Urothelium cell line (cell line): Measurements from ENCODE around the gene PRSS38.

ENCODE experiments used
- DNase-seq: peaks from one replicate; pipeline ENCODE4 v3.0.0; 2011; ENCODE audit warnings: low spot score, mixed read lengths
- FAIRE-seq: peaks from 2 replicates; lab custom pipeline; 2011; peaks lifted over from hg19 to GRCh38; lab: Jason Lieb, UNC

Gene PRSS38

DNA sequence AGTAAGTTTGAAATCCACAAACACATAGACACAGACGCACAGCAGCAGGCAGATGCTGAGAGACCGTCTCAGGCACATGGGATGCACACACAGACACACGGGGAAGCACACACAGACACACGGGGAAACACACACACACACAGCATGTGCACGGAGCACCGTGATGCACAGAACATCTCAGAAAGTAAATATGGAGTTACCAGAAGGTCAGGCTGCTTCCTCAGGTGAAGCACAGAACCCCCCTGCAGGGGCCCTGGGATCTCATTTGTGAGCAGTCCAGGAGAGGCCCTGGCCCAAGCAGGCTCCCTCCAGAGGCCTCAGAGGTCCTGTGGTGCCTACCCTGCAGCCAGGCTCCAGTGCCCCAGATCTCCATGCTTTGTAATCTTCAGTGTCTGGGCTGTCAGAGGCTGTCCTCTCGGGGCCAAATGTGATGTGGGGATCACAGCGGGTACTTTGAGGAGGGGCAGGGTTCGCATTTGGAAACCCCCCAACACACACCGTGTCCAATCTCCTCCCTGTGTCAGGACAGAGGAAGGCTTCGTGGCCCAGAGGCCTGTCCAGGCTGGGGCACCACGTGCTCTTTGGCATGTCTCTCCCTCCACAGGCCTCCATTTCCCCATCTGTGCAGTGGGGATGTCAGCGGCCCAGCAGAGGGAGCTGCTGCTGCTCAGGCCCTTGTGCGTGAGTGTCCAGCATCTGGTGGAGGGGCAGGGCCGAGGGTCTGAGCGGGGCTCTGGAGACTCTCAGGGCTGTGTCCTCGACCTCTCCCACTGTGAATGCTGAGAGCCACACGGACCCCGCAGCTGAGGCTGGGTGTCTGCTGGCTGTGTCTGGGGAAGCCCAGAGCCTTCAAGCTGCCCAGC is 23.0 kb upstream of the PRSS38 start:
- FAIRE-seq (no peak), DNase-seq (no peak)

DNA sequence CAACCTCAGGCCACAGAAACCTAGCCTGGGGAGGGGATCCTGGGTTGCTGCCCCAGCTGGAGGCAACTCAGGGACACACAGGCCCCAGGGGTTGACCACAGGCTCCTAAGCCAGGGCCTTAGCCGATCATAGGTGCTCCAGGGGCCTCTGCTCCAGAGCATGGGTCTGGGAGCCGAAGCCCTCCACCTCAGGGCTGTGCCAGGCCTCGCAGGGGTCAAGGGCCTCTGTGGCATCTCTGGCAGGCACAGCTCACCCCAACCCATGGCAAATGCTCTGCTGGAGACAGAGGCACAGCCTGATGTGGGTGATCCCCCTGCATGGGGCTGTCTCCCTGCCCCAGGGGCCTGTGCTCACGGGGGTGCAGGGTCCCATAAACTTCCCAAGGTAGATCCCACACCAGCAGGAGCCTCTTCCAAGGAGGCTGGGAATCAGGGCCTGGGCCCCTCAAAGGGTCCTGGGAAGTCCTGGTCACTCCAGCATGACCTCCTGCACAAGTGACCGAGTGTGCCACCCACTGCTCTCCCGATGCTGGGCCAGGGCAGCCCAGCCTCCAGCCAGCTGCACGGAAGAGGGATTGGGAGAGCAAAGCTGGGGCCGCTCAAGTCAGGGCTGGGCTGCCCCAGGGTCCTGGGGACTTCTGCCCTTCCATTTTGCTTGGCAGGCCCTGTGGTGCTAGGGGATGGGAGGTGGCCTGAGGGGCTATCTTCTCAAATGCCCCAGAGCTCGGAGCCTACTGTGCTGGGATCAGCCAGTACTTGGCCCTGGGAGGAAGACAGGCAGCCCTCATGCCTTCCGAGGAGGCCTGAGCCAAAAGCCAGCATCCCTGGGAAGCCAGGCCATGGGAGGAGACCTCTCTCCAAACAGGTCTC is 22.2 kb upstream of the PRSS38 start:
- DNase-seq (no peak), FAIRE-seq (no peak)

DNA sequence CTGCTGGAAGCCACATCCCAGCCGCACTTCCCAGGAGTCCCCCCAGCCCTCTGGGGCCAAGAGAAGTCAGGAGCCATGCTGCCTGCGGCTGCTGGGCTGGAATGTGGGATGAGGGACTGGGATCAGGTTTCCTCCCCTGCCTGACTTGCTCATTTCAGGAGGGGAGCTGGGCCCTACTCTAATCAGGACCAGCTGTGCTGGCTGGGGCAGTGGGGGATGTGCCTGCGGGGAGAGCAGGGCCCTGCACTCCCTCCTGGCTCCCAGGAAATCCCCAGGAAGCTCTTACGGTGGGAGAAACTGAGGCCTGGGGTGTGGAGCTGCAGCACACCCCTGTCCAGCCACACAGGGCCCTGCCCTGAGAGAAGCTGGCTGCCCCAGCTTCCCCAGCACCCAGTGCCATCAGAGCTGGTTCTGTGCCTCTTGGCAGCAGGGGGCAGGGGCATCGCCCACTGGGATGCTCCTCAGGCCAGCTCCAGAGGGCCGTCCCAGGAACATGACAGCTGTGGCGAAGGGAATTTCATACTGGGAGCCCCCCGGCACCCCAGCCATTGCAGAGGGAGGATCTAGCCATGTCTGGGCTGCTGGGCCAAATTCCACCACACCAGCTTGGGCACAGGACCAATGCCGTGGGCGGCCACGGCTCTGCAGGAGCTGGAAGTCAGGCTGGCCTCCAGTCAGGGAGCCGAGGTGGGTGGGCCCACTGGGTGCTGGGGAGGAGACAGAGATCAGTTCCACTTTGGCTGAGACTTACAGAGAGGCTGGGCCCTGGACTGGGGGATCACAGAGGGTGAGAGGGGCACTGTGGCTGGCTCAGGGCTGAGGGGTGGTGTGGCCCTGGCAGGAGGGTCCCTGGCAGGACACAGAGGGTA is 21.3 kb upstream of the PRSS38 start:
- peak; percentile 9 for FAIRE-seq
- DNase-seq, result peak; percentile 65

DNA sequence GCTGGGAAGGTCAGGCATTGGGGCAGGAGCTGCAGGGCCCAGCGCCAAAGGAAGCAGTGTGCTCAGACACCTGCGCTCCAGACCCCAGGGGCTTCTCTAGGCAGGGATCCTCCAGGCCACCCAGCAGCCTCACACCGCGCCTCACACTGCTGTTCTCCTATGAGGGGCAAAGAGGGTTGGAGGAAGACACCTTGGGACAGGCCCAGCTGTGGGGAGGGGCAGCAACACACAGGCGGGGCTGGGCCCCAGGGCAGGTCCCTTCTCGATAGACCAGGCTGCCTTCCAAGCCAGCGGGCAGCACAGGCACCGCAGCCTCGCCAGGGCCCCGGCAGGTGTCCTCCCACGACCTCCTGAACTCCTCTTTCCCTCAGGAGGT is 20.7 kb upstream of the PRSS38 start:
- DNase-seq (no peak), FAIRE-seq (no peak)

DNA sequence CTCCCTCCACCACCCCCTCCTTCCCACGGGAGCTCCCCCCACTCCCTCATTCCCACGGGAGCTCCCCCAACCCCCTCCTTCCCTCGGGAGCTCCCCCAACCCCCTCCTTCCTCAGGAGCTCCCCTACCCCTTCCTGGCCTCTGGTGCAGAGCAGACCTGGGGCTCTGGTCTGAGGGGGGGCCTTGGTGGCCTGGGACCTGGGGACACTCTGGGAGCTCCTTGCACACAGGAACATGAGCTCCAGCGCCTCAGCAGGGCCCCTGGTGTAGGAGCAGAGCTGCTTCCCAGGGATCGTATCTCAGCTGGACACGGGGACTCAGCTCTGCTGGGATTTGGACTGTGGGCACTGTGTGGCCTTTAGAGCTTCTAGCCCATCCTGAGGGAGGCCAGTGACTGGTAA is 19.7 kb upstream of the PRSS38 start:
- FAIRE-seq, result no peak
- DNase-seq, result no peak

DNA sequence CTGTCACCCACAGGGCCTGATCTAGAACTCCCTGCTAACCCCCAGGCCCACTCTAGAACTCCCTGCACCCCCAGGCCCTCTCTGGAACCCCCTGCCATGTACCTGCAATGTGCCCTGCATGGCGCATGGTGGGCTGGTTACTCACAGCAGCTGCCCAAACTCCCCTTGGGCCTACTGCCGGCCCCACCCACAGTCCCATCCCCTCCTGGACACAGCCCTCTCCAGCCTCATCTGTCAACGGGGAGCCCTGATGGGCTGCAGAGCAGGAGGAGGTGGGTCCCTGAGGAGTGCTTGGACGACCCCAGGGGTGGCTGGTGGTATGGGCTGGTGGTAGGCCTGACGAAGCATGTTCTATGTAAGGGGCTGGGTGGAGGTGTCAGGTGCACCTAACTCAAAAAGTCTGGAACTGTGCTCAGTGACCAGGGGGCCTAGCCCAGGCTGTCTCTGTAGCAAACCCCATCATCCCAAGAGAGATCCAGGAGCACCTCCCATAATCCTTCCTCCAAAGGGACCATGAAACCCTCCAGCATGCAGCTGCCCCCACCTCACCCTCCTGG is 19.0 kb upstream of the PRSS38 start:
- FAIRE-seq (no peak), DNase-seq (no peak)

DNA sequence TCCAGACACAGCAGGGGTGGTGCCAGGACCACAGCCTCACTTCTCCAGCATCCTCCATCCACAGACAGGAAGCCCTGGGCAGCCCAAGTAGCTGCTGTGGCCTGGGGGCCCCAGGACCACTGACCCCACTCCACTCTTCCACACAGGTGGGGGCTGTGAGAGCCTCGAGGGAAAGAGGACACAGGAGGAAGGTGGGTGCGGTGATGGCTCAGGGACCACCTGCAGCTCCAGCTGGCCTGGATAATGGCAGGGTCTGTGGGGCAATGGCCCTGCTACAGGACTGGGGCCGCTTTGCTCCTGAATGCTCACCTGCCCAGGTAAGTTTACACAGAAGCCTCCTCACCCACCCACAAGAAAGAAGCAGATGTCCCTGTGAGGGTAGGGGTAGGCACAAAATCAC is 18.3 kb upstream of the PRSS38 start:
- FAIRE-seq, result no peak

DNA sequence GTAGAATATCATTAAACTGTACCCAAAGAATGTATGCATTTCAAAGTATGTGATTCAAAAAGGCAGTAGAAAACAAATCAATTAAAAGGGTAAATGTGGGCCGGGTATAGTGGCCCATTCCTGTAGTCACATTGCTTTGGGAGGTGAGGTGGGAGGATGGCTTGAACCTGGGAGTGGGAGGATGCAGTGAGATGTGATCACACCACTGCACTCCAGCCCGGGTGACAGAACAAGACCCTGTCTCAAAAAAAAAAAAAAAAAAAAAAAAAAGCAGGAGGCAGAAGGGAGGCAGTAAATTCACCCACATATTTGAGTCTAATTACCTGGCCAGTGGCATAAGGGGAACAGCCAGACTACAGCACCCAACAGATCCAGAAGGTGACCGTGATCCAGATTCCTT is 17.9 kb upstream of the PRSS38 start:
- no peak for FAIRE-seq
- DNase-seq, result no peak

More for the DNA sequence above, 18.3 kb upstream of the PRSS38 start:
- no peak for DNase-seq

DNA sequence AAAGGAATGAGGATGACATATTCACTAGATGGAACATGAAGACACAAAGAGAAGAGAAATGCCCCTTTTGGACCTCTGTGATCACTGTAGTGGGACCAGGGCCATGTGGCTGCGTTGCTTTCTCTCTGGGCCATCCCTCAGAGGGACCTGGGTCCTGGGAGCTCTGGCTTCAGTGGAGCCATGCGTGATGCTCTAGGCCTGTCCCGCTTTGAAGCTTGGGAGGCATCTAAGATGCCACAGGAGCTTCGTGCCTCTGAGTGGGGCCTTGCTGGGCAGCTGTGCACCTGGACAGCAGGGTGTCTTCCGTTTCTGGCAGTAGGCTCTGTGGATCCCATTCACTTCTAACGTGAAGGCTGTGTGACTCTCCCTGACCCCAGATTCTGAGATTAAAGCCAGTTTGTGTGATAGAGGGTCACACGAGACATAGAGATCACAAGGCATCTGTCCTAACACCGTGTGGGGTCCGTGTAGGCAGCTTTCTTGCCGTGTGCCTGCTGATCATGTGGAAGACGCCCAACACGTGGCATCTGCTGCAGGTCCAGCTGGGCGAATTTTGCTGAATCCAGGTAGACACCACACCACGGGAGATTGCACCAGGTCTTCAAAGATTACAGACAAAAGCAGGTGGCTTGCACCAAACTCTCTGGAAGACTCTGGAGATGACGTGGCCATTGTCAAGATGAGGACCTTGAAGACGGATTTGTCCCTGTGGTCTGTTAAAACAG is 17.2 kb upstream of the PRSS38 start:
- FAIRE-seq, result no peak
- DNase-seq, result no peak

DNA sequence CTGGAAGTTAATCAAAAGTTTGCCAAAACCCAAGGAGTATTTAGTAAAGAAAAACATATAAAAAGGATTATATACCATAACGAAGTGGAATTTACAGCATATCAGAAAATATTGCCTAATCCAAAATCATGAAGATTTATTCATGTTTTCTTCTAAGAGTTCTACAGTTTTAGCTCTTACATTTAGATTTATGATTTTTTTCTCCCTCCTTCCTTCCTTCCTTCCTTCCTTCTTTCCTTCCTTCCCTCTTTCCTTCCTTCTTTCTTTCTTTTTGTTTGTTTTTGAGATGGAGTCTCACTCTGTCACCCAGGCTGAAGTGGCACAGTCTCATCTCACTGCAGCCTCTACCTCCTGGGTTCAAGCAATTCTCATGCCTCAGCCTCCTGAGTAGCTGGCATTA is 15.7 kb upstream of the PRSS38 start:
- FAIRE-seq (no peak), DNase-seq (no peak)

DNA sequence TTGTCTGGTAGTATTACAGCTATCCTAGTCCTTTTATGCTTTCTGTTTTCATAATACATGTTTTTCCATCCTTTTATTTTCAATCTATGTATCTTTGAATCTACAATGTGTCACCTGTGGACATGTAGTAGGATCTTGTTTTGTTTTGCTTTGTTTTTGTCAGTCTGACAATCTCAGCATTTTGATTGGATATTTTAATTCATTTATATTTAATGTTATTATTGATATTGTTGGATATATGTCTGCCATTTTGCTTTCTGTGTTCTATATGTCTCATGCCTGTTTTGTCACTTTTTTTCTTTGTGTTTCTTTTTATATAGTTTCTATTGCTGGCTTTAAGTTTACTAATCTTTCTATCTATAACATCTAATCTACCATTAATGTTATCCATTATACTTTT is 11.5 kb upstream of the PRSS38 start:
- FAIRE-seq (no peak), DNase-seq (no peak)

DNA sequence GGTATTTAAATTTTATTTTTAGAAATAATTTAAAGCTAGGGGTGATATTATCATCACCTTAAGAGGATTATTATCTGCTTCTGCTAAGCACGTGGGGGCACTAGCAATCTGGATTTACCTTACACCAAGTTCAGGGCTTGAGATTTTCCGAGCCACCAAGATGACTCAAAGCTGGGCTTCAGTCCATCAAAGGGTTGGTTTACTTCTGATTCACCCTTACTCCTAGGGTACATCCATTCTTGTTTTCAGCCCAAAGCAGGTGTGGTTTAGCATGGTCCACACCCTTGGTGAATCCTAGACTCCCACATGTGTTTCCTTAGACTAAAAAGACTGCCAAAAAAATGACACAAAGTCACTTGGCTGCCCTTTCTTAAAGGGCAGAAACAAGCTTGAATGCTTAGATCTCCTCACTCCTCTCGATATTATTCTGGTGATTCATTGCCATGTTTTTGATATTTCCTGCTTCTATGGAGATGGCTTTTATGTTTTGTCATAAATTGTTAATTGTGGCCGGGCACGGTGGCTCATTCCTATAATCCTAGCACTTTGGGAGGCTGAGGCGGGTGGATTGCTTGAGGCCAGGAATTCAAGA is 9.8 kb upstream of the PRSS38 start:
- peak; percentile 87 for DNase-seq
- FAIRE-seq, result peak; percentile 89

DNA sequence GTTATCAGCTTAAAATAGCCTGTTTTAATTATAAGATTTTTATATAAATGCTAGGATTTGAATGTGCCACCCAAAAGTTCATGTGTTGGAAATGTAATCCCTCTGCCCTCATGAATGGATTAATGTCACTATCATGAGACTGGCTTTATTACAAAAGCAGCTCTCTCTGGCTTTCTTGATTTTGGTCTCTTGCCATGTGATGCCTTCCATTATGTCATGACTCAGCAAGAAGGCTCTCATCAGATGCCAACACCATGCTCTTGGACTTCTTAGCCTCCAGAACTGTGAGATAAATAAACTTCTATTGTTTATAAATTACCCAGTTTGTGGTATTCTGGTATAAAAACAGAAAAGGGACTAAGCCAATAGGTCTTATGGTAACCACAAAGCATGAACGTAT is 6.9 kb upstream of the PRSS38 start:
- no peak for DNase-seq

DNA sequence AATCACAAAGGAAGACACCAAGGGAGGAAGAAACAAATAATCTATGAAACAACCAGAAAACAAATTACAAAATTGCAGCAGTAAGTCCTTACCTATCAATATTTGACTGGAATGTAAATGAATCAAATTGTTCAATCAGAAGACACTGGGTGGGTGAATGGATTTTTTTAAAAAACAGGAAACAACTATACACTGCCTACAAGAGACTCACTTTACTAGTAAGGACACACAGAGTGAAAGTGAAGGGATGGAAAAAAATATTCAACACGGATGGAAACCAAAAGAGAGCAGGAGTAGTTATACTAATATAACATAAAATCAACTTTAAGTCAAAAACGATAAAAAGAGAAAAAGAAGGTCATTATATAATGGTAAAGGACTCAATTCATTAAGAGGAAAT is 6.4 kb upstream of the PRSS38 start:
- FAIRE-seq, result no peak

More for the DNA sequence above, 6.9 kb upstream of the PRSS38 start:
- no peak for FAIRE-seq

DNA sequence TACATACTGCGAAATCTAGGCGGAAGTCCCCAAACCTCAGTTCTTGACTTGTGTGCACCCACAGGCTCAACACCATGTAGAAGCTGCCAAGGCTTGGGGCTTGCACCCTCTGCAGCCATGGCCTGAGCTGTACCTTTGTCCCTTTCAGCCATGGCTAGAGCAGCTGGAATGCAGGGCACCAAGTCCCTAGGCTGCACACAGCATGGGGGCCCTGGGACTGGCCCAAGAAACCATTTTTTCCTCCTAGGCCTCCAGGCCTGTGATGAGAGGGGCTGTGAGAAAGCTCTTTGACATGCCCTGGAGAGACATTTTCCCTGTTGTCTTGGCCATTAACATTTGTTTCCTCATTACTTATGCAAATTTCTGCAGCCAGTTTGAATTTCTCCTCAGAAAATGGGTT is 1.5 kb upstream of the PRSS38 start:
- DNase-seq, result no peak
- FAIRE-seq, result no peak

More for the DNA sequence above, 6.4 kb upstream of the PRSS38 start:
- no peak for DNase-seq

DNA sequence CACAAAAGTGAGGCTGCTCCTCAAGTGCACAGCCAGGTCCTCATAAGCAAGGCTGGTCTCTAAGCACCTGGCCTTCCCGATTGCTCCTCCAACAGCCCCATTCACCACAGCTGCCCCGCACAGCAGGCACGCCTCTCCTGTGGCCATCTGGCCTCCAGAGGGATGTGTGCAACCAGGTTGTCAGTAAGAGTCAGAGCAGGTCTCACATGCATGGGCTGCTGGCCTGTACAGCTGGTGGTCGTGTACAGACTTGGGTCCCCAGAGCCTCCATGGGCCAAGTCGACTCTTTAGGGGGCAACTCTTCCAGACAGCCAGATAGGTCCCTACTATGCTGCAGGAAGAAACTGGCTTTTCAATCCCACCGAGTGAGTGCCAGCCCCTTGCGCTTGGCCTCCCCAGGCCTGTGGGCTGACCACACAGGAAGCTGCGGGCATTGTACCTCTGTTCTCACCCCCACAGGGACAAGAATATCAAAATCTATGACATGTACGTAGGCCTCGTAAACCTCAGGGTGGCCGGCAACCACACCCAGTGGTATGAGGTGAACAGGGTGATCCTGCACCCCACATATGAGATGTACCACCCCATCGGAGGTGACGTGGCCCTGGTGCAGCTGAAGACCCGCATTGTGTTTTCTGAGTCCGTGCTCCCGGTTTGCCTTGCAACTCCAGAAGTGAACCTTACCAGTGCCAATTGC is 1.4 kb downstream of the PRSS38 start:
- FAIRE-seq (no peak), DNase-seq (no peak)

DNA sequence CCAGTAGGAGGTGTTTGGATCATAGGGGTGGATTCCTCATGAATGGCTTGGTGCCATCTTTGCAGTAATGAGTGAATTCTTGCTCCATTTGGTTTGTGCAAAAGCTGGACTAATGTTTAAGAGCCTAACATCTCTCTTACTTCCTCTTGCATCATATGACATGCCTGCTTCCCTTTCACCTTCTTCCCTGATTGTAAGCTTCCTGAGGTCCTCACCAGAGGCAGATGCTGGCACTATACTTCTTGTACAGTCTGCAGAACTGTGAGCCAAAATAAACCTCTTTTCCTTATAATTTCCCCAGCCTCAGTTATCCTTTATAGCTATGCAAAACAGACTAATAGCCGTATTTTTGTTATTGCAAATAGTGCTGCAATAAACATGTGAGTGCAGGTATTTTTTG is 8.1 kb downstream of the PRSS38 start:
- FAIRE-seq (no peak), DNase-seq (no peak)

DNA sequence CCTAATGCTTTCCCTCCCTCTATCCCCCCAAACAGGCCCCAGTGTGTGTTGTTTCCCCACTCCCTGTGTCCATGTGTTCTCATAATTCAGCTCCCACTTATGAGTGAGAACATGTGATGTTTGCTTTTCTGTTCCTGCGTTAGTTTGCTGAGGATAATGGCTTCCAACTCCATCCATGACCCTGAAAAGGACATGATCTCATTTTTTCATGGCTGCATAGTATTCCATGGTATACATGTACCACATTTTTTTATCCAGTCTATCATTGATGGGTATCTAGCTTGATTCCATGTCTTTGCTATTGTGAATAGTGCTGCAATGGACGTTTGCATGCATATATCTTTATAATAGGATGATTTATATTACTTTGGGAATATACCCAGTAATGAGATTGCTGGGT is 8.7 kb downstream of the PRSS38 start:
- peak; percentile 74 for FAIRE-seq
- DNase-seq, result no peak

DNA sequence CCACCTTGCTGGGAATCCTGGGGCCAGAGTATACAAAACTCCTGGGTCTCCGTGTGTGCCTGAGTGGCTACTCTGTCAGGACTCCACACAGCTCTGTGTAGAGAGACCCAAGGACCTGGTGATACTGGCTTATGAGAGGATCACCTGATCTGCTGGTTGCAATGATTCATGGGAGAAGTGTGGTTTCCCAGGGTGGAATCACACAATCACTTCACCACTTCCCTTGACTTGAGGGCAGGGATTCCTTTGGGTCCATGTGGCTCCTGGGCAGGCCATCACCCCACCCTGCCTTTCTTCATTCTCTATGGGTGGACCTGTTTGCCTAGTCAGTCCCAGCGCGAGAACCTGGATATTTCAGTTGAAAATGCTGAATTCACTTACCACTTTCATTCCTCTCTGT is 13.3 kb downstream of the PRSS38 start:
- no peak for DNase-seq
- no peak for FAIRE-seq
